T-helper 22 cell (primary cell): ENCODE measurements around the gene KCND3.

Experiments used
- DNase-seq: peaks from one replicate; pipeline ENCODE4 v3.0.0-alpha.2; 2020; ENCODE audit warnings: low read depth

KCND3 gene

DNA sequence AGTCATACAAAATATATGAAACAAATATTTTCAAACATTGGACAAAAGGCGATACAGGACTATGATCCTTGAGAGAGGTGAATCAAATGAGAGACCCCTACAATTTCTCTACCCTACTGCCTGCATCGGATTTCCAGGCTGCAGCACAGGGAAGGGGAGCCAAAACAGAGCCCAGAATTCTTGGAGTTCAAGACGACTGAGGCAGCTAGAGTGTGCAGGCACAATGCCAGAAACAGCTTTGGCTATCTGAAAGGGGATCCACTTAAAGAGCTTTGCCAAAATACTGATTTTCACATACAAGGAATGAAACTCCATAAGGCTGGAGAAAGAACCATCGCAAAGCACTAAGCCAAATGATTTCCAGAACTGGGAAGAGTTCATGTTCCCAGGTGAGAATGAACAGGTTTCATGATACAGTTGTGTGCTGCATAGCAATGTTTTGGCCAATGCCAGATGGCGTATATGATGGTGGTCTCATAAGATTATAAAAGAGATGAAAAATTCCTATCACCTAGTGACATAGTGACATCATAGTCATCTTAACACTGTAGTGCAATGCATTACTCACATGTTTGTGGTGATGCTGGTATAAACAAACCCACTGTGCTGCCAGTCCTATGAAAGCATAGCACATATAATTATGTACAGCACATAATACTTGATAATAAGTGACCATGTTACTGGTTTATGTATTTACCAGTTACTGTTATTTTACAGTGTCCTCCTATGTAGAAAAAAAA, 77.5 kb downstream of the KCND3 start:
- DNase-seq: no peak

DNA sequence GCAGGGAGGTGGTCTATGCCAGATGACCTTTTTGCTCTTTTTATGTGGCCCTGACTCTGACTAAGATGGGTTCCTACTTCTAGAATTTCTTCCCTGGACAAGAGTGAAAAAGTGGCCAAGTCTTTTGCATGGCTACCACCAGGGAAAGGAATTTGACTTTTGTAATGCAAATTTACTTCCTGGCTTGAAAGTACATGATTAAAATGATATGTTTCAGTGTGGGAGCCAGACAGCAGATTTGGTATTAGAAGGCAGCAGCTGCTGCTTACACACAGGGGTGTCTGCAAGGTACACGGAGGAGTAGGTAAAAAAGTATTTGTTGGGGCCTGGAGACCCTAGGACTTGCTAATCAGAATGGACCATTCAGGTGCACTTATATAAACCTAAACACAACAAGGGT, 78.4 kb downstream of the KCND3 start:
- DNase-seq: no peak

DNA sequence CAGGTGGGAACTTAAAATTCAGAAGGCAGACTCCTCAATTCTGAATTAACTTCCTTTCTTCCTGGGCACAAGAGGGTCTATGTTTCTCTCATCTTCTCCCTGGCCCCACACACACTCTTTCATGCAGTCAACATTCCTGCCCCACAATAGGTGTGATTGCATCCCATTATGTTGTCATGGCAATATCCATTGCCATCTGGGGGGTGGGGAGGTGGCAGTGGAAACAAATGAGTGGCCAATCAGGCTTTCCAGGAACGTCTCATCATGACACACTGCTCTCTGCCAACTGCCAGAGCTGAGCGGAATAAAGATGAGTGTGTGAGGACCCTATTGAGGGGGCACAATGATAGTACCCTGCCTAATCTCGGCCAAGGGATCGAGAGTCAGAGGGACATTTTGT, 80.4 kb downstream of the KCND3 start:
- DNase-seq: no peak

DNA sequence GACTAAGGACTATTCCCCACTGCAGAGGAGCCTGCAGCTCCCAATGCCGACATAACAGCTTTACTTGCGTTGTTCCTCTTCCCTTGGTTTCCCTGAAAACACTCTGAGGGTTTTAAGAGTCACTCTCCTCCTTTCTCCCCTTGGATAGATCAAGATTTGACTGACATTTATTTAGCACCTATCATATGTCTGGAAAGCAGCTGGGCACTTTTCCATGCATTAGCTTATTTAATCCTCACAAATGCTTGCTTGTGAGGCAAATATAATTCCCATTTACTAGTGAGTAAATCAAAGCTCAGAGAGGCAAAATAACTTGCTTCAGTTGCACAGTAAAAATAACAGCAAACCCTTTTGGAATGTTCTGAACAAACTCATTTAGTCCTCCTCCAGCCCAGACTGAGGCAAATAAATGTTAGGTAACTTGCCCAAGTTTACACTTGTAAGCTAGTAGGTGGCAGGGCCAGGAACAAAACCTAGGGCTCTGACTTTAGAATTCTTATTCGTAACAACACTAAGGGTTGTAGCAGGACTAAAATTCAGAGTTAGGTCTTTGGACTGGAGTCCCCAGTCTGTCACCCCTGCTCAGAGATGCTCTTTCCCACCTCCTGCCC, 81.4 kb downstream of the KCND3 start:
- DNase-seq: no peak

DNA sequence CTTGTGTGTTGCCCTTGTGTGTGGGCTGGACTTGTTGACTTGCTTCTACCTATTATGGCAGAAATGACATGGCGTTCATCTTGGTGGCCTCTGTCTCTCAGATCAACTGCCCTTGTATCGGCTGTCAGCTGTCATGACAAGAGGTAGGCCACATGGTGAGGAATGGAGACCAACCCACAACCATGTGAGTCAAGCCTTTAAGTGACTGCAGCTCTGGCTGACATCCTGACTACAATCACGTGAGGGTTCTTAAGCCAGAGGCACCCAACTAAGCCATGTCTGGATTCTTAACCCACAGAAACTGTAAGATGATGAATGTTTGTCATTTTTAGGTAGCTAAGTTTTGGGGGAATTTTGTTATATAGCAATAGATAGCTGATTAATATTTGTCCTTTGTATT, 82.1 kb downstream of the KCND3 start:
- no peak for DNase-seq

DNA sequence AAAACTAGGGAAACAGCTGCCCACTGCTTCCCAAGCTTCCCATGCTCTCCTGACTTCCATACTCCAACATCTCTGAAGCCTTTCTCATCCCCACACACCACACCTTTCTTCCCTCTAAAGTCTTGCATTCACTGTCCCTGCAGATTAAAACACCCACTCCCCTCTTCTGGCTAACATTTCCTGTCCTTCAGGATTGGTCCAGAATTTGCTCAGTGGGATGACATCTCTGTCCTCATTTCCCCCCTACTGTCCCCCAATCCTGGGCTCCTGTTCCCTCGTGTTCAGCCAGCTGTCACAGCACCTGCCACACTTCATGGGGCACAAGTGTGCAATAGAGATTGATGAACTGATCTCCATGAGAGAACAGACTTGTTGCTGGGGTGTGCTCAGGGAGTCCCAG, 82.7 kb downstream of the KCND3 start:
- DNase-seq: no peak

DNA sequence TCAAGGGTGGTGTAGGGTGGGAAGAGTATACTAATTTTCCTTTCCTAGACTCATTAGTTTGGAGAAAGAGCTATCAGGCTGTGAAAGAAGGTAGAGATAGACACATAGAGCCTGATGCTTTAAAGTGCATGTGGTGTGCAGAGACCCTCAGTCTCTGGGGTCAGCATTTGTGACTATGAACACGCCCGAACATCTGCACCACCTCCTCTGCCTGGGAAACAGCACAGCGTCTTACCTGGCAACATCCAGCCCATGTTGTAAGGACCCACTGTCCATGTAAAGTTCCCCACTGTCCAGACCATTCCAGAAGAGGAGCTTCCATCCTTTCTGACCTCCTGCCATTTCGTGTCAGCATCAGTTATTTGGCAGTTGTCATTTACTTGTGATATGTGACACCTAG, 83.4 kb downstream of the KCND3 start:
- DNase-seq: no peak

DNA sequence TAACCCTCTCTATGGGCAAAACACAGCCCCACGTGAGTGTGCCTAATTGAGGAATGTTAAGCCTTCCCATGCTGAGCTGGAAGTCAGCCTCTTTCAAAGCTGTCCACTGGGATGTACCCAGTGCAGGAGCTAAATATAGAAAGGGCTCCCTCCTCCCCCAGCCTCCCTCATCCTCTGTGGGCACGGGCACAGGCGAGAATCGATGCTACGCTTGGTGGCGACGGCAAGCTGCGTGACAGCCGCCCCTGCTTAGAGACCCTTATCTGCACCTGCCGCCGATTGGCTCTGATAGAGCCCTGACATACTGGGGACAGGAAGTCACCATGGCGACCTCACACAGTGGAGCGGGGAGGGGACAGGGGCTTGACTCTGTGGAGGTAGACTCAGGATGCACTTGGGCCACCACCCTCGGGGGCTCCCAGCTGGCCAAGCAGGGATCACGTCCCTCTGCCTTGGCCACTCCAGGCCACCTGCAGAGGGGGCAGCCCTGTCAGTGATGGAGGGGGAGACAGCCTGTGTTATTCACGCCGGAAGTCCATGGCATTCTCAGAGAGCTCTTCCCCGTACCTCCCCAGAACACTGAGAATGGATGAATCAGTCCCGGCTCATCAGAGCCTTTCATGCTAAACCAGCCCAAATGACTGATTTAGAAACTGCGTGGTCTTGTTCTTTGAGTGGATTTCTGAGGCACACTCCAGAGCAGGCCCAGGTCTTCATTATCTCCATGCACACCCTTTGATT, 84.8 kb downstream of the KCND3 start:
- DNase-seq: no peak

DNA sequence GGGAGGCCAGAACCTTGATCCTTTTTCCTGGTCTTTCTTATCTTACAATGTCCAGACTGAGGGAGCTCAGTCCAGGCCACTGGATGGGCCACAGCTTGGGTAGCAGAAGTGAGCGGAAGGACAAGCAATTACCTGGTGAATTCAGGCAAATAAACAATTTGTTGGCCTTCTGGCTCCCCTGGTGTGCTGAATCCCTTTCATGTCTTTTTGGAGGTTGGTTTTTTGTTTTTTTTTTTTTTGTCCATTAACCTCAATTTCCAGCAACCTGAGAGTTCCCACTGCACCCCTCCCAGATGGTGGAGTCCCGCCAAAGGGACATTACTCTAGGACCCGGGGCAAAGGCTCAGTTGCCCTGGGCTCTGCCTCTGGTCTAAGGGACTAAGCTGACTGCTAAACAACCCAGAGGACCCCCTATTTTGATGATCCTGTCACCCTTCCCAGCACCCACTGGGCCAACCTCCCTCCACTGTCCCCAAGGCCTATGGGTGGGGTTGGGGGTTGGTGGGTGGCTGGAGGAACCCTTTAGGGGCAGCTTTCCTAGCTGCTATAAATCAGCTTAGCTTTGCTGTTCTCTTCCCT, 85.5 kb downstream of the KCND3 start:
- no peak for DNase-seq

DNA sequence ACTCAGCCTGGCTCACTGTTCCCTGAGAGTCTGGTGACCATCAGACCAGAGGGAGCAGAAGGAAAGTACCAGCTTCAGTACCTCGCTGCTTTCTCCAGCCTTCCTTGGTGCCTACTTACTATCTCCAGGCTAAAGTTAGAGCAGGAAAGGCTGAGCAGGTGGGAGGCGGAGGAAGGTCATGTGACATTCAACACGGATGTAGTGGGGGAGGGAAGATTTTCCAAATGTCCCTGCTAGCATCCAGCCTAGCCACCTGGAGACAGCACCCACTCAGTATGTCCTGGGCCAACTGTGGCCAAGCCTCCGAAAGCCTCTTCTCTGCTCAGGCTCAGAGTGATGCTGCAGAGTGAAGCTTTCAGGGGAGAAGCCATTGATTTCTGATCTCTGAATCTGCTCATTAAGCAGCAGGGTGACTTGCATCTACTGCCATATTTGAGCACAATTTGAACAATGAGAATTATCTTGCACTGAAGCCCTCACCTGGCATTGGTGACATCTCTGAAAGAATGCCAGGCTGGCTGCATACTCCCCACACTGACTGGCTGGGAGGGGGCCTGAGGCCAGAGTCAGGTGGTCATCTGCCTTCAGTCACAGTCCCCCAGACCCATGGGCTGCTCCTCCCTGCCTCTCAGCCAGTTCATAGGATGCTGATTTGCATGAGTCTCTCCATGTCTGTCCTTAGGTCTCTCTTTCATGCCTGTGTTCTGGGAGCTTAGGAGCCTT, 86.2 kb downstream of the KCND3 start:
- DNase-seq: no peak

DNA sequence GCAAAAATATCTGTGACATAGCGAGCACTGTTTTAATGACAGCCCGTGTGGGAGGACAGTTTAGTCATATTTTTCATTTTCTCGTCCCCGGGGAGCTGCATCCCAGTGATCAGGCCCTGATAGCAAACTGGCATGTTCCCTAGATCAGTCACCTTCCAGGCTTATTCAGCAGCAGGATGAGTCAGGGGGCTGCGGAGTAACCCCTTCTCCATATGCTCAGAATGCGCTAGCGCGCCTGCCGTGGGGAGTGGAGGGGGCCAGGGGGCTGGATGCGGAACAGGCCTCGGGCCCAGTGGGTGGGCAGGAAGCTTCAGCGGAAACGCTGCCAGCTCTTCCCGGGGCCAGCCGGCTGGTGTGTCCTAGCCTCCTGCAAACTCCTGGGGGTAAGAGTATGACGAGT, 94.0 kb downstream of the KCND3 start:
- no peak for DNase-seq

DNA sequence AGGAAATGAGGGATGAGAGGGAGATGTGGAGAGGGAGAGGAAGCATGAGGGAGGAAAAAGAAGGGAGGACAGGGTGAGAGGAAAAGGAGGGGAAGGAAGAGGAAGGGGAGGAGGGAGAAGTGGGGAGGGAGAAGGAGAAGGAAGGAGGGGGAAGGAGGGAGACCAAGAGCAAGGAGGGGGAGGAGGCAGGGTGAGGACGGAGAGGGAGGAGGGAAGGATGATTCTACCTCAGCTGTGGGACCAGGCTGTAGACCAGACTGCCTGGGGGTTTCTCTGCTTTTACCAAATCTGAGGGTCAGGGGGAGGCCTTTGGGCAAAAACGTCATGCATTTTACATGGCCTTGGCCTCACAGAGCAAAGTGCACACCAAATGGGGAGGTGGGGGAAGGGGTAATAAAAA, 94.5 kb downstream of the KCND3 start:
- DNase-seq: no peak

DNA sequence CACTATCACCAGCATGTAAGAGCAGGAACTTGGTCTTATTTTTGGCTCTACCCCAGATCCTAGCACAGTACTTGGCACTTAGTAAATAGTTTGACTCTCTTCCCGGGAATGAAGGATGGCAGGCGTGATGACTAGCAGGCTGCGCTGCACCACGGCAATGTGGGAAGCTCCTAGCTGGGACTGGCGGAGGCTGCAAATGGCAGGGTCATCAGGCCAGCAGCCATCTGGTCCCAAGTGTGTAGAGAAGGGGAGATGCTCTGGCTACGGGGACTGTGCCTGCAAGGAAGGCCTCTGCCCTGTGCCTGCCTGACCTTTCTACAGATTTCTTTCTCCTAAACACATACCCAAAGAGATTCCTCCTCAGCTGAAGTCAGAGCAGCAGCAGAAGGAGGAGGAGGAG, 95.0 kb downstream of the KCND3 start:
- DNase-seq: no peak

DNA sequence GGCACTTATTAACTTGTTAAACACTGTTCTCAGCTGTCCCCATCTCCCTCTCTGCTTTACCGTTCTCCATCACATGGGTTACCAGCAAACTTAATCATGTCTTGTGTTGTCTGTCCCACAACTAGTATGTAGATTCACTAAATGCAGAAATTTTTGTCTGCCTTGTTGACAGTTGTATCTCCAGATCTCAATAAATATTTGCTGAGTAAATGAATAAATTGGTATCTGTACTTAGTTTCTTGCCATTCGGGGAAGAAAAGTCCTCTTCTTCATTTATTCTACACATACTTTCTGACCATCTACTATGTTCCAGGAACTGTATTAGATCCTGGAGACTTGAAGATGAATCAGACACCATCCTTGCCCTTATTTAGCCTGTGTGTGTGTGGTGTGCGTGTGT, 97.9 kb downstream of the KCND3 start:
- no peak for DNase-seq

DNA sequence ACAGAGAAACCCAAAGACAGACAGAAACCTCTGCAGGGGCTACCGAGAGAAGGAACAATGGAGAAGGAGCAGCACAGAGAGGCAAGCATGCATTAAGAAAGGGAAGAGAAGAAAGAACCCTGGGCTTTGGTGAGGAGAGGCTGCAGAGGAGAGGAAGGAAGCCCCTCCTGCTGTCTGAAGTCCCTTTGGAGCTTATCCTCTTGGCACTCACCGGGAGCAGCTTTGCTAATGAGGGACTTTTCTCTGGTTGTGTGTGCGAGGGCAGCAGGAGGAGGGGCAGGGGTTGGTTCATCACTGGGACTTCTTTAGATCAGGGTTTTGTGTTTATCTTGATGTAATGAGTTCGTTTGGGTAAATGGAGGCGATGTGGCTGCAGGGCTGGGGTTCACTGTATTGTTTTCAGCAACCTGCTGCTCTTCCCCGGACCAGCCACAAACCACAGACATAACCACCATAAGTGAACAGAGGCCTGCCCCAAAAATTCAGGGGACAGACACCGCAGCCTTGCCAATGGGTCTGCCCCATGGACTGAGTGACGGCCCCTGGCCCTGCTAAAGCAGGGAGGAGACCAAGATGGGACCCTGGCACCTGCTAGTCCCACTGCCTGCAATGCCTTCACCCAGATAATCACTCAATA, 100.6 kb downstream of the KCND3 start:
- no peak for DNase-seq

DNA sequence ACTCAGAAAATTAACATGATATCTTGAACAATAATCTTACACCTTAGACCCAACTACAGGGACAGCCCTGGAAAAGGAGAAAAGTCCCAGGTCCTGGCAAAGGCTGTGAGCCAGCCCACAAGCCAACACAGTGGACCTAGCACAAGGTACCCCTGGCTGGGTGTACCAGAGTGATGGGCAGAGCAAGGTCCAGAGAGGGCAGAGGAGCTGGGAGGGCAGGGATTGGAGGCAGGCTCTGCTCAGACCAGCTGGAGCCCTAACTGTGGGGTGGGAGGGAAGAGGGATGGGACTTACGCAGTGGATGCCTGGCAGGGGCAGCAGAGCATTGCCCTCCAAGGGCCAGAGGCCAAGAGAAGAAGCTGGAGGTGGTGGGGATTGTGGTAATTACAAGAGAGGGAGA, 101.6 kb downstream of the KCND3 start:
- DNase-seq: no peak

DNA sequence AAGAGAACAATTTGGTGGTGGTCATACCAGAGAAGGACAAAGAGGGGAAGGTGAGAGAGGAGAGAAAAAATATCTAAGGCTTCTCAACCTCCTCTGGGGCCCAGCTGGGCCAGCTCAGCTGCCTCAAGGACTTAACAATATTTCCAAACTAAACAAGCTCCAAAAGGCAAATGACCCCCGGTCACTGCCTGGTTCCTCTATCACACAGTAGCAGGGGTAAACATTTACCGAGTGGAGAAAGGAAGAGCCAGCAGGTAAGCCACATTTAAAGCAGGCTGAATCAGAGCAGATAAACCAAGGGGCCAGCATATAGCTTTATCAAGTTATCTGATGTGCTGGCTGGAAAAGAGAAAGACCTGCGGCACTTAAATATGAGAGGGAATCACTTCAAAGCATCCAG, 102.1 kb downstream of the KCND3 start:
- DNase-seq: no peak

DNA sequence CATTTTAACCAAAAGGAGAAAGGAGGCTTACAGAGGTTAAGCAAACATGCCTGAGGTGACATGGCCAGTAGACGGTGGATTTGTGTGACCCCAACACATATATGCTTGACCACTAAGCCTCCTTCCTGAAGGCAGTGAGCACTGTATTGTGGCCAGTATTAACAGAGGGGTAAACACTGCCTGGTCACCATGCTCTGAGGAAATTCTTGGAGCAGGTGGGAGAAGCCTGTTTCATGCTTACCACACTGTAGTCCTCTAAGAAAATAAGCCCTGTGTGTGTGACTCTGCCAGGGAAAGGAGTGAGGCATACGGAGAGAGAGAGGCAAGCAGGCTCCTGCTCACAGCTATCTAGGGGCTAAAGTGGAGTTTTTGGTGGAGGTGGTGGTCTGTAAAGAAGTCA, 102.7 kb downstream of the KCND3 start:
- no peak for DNase-seq

DNA sequence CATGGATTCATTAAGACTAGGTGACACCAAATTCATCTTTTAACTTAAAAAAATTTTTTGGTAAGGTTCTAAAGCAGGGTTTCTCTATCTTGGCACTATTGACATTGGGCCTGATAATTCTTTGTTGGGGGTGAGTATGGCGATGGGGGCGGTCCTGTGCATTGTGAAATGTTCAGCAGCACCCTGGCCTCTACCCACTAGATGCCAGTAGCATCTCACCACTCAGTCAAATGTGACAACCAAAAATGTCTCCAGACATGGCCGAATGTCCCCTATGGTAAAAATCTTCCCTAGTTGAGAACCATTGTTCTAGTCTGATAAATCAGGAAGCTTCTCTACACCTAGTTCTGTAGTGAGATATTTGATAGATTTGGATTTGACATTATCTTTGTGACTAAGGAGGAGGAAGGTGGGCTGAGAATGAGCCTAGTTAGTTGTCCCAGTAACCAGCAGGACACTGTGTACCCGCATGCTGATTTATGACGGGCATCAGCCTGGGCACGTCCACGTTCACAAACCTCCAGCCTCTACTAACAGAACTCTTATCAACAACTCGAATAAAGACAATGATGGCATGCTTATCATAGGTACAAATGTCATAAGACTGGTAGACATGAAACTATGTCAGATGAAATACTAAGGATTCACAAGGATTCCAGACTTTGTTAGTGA, 104.6 kb downstream of the KCND3 start:
- no peak for DNase-seq

DNA sequence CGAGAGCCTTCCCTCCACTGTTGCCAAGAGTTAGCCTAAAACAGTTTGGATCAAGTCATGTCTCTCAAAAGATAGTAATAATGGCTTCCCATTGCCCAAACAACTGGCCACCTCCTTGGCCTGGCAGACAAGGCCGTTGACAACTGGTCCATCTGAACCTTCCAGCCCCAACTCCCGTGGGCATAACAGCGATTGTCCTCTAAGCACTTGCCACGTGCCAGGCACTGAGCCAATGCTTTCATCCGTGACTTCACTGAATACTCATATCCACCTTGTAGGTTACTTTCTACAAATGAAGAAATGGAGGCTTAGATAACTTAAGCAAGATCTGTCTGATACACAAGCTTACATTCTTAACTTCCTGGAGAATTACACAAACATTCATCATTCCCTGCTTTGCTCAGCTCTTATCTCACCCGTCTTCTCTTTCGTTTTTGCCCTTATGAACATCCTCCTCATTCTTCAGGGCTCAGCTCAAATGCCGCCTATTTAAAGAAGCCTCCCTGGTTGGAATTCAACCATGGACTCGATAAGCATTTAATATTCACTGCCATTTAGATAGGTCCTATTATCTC, 106.4 kb downstream of the KCND3 start:
- no peak for DNase-seq

DNA sequence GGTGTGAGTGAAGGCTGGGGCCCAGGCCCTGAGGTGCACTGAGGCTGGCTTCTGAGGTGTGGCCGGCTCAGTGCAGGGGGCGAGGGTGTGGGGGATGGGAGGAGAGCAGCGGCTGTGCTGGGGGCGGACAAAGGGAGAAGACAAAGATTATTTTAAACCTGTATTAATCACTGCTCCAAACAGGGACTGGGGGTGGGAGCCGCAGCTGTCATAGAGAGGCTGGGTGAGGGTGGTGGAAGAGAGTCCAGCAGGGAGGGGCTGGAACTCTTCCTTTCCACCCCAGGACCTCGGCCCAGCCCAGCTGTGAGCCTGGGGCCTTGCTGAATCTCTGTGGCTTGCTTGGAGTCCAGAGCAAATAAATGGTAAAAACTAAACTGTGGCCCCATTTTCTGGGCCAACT, 106.9 kb downstream of the KCND3 start:
- no peak for DNase-seq
